RWPE2 (cell line): ENCODE measurements around the gene RS1.
A peak's percentile ranks its signal among the peaks of the same experiment; 100 is the strongest.

Experiments
- ATAC-seq: fragments of 200-7000 bp; cut with Tn5 transposase; 3 replicates; pipeline ENCODE4 v1.9.1; 2021; ENCODE audit warnings: low read depth
- DNase-seq: peaks from one replicate; pipeline ENCODE4 v3.0.0-alpha.2; 2020; ENCODE audit warnings: low spot score
- H3K27ac ChIP-seq: fragments of 450-650 bp; 2 replicates; pipeline ENCODE4 v1.5.1; 2017; ENCODE audit warnings: mild to moderate bottlenecking; ENCODE audit not compliant: poor library complexity, severe bottlenecking
- H3K27me3 ChIP-seq: fragments of 250-450 bp; sonication (Bioruptor Pico); 2 replicates; pipeline ENCODE4 v1.5.1; 2021; ENCODE audit warnings: mild to moderate bottlenecking, moderate library complexity; ENCODE audit not compliant: insufficient read depth, poor library complexity, severe bottlenecking
- H3K36me3 ChIP-seq: fragments of 250-450 bp; sonication (Bioruptor Pico); 2 replicates; pipeline ENCODE4 v1.5.1; 2020; ENCODE audit warnings: low read depth, mild to moderate bottlenecking, moderate library complexity
- H3K4me1 ChIP-seq: fragments of 250-450 bp; sonication (Bioruptor Pico); 2 replicates; pipeline ENCODE4 v1.5.1; 2021; ENCODE audit warnings: mild to moderate bottlenecking, moderate library complexity; ENCODE audit not compliant: insufficient read depth, poor library complexity, severe bottlenecking
- H3K4me3 ChIP-seq: fragments of 250-450 bp; sonication (Bioruptor Pico); 2 replicates; pipeline ENCODE4 v1.5.1; 2021; ENCODE audit warnings: mild to moderate bottlenecking, moderate library complexity; ENCODE audit not compliant: severe bottlenecking
- H3K9me3 ChIP-seq: fragments of 250-450 bp; sonication (Bioruptor Pico); 2 replicates; pipeline ENCODE4 v1.5.1; 2021; ENCODE audit warnings: mild to moderate bottlenecking, moderate library complexity; ENCODE audit not compliant: severe bottlenecking
- TF ChIP-seq, protein P1 (sequence below): fragments of 450-650 bp; IDR thresholded peaks from one replicate; pipeline ENCODE4 v1.5.1; 2017; ENCODE audit warnings: mild to moderate bottlenecking, moderate library complexity; ENCODE audit not compliant: poor library complexity, severe bottlenecking

Gene RS1

DNA sequence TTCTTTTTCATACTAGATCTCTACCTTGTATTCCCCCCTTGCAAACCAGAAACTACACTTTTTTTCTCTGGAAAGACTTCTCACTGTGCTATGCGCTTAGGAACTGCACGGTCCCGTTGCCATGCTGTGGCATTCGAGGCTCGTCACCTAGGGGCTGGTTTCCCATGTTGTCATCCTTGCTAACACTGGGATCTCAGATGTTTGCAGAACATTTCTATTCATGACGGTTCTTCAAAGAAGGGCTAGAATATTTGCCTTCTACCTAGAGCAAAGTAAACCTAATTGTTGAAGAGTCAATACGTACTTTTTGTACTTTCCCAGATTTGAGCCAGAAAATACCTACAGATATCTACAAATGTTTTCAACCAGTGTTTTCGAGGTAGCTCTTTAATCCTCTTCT lies 41.0 kb downstream of the RS1 start:
- ATAC-seq (no peak), DNase-seq (no peak)
- Histone ChIP-seq H3K27me3 (no peaks in the 10 kb centered on the region), H3K9me3 (no peaks in the 10 kb centered on the region), H3K36me3 (no peaks in the 10 kb centered on the region), H3K27ac (no peak overlapping the region), H3K4me3 (no peak overlapping the region), H3K4me1 (no peaks in the 10 kb centered on the region)
- TF ChIP-seq, protein P1, sequence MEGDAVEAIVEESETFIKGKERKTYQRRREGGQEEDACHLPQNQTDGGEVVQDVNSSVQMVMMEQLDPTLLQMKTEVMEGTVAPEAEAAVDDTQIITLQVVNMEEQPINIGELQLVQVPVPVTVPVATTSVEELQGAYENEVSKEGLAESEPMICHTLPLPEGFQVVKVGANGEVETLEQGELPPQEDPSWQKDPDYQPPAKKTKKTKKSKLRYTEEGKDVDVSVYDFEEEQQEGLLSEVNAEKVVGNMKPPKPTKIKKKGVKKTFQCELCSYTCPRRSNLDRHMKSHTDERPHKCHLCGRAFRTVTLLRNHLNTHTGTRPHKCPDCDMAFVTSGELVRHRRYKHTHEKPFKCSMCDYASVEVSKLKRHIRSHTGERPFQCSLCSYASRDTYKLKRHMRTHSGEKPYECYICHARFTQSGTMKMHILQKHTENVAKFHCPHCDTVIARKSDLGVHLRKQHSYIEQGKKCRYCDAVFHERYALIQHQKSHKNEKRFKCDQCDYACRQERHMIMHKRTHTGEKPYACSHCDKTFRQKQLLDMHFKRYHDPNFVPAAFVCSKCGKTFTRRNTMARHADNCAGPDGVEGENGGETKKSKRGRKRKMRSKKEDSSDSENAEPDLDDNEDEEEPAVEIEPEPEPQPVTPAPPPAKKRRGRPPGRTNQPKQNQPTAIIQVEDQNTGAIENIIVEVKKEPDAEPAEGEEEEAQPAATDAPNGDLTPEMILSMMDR, result no peak

- Histone ChIP-seq H3K27me3 (no peaks in the 10 kb centered on the region), H3K4me3 (no peak overlapping the region), H3K27ac (no peak overlapping the region), H3K4me1 (no peaks in the 10 kb centered on the region), H3K36me3 (no peaks in the 10 kb centered on the region), H3K9me3 (no peaks in the 10 kb centered on the region)
- TF ChIP-seq, protein P1, result no peak
- DNase-seq (no peak), ATAC-seq (no peak)
Measured at GRCh38 chrX:18624599-18624998, 47.3 kb downstream of the RS1 start.

DNA sequence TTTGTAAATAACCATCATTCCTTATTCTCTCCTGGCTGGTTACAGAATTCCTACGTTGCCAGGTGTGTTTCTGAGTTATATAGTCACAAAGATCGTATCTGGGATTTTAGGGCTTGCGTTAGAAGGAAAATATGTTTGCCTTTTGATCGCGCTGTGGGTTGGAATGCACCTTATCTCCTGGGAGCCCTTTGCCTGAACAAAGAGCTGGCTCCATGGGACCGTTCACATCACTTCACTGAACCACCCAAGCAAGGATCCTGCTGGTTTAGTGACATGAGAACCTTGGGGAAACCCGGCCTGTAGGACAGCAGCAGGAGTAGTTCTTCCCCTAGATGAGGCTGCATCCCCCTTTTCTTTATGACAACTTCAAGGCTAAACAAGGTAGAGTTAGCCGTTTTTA lies 51.6 kb downstream of the RS1 start:
- DNase-seq (no peak), ATAC-seq (no peak)
- no peaks in the 10 kb centered on the region for H3K36me3 ChIP-seq
- no peak overlapping the region for H3K4me3 ChIP-seq
- no peaks in the 10 kb centered on the region for H3K9me3 ChIP-seq
- H3K4me1 ChIP-seq, result peaks cover 9% of the 10 kb centered on the region
- H3K27me3 ChIP-seq, result no peaks in the 10 kb centered on the region
- TF ChIP-seq, protein P1, result no peak
- no peak overlapping the region for H3K27ac ChIP-seq

DNA sequence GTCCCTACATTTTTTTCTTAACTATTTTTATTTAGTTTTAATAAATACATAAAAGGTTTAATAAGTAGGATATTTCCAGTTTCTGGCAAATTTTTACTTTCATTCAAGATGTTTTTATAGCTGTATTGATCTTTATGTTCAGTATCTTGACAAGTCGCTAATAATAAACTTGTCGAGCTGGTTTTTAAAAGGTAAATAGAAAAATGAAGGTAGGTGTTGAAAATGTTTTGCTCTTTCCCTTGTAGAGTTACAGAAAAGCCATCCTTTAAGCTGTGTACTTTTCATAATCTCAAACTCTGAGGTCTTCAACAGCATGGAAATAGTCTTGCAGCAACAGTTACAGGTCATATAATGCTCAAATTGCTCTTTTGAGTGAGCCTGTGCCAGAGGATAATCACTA lies 52.6 kb downstream of the RS1 start:
- H3K4me1 ChIP-seq, result peaks cover 9% of the 10 kb centered on the region
- H3K36me3 ChIP-seq, result no peaks in the 10 kb centered on the region
- no peak overlapping the region for H3K4me3 ChIP-seq
- H3K27ac ChIP-seq, result no peak overlapping the region
- no peak for ATAC-seq
- no peak for DNase-seq
- TF ChIP-seq, protein P1, result no peak
- no peaks in the 10 kb centered on the region for H3K27me3 ChIP-seq
- no peaks in the 10 kb centered on the region for H3K9me3 ChIP-seq

DNA sequence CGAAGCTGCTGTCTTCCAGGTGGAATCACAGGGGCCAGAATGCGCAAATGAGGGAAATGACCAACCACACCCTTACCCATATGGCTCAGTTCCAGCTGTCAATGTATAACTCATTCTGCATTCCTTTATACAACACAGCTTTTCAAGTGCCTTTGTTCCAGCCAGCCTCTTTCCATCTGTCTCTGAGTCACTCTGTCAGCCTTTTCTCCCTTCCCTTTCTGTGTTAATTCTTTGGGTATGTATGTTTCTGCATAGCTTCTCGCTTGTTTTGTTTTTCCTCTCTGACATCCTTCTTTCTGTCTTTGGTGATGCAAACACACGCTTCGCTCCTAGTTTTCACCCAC lies 54.5 kb downstream of the RS1 start:
- Histone ChIP-seq H3K36me3 (no peaks in the 10 kb centered on the region), H3K27me3 (no peaks in the 10 kb centered on the region), H3K27ac (peak overlapping the region; percentile 41), H3K4me1 (peaks cover 9% of the 10 kb centered on the region), H3K4me3 (no peak overlapping the region), H3K9me3 (no peaks in the 10 kb centered on the region)
- TF ChIP-seq, protein P1, result no peak
- DNase-seq (peak; percentile 53), ATAC-seq (peak; percentile 96)
